Measurements from ENCODE around the gene CERS4.
"Not testable (repeated sequence)": the region's sequence is repeated elsewhere in the genome, so short reads cannot be mapped to it uniquely, and the experiment has no call there.

CERS4 gene

GRCh38 chr19:8244442-8244841 is 35.3 kb downstream of the CERS4 start:
- no peak for DNase-seq

- no peak for DNase-seq
Observed at GRCh38 chr19:8245869-8246835, 37.0 kb downstream of the CERS4 start.

GRCh38 chr19:8247129-8247890 is 38.1 kb downstream of the CERS4 start:
- DNase-seq, result not testable (repeated sequence)

GRCh38 chr19:8248348-8249328 is 39.5 kb downstream of the CERS4 start:
- DNase-seq, result no peak

- no peak for DNase-seq
Observed at GRCh38 chr19:8250596-8250995, 41.4 kb downstream of the CERS4 start.

GRCh38 chr19:8251025-8251472 is 41.9 kb downstream of the CERS4 start:
- DNase-seq, result no peak

GRCh38 chr19:8252922-8253589 is 43.9 kb downstream of the CERS4 start:
- DNase-seq, result no peak

GRCh38 chr19:8253678-8254077 is 44.5 kb downstream of the CERS4 start:
- DNase-seq, result no peak

GRCh38 chr19:8254286-8255001 is 45.3 kb downstream of the CERS4 start:
- no peak for DNase-seq

- DNase-seq, result no peak
Observed at GRCh38 chr19:8255426-8256125, 46.4 kb downstream of the CERS4 start.

GRCh38 chr19:8256276-8257051 is 47.3 kb downstream of the CERS4 start:
- no peak for DNase-seq

GRCh38 chr19:8257052-8257443 is 47.9 kb downstream of the CERS4 start:
- DNase-seq, result no peak

GRCh38 chr19:8259142-8259921 is 50.2 kb downstream of the CERS4 start:
- DNase-seq, result no peak

- no peak for DNase-seq
Observed at GRCh38 chr19:8259922-8260247, 50.7 kb downstream of the CERS4 start.

GRCh38 chr19:8261347-8261746 is 52.2 kb downstream of the CERS4 start:
- no peak for DNase-seq

- DNase-seq, result no peak
Observed at GRCh38 chr19:8261881-8262280, 52.7 kb downstream of the CERS4 start.

GRCh38 chr19:8262431-8262830 is 53.3 kb downstream of the CERS4 start:
- DNase-seq, result no peak

GRCh38 chr19:8264248-8264647 is 55.1 kb downstream of the CERS4 start:
- not testable (repeated sequence) for DNase-seq

GRCh38 chr19:8265872-8266271 is 56.7 kb downstream of the CERS4 start:
- DNase-seq, result no peak

Data from DMS79 treated with DMSO at 0.1 percent for 48 hours (cell line).